Testis (tissue), 2 donors: Measurements from ENCODE around the gene ELAC2.

Experiments used
- CTCF ChIP-seq, 3 experiments: fragments of 450-650 bp in 2 of 3; fragments of 200-600 bp in 1 of 3; sonication (generic) in 1 of 3; IDR thresholded peaks; one replicate each; pipeline ENCODE4 v1.5.1; 2016 to 2019; ENCODE audit warnings: antibody characterized with exemption in 3 of 3, mild to moderate bottlenecking in 2 of 3, moderate library complexity in 1 of 3
- POLR2A ChIP-seq: fragments of 450-650 bp; IDR thresholded peaks from one replicate; pipeline ENCODE4 v1.6.1; 2017; ENCODE audit warnings: antibody characterized with exemption, mild to moderate bottlenecking, moderate library complexity

- TF ChIP-seq CTCF (IDR thresholded peaks at IDR 0.05) (peak; percentile 16 to 84 (median 81)), POLR2A (no peak)
Observed at GRCh38 chr17:13031718-13032350, 14.0 kb upstream of the ELAC2 start.
